Lung (tissue), 12 donors: ENCODE data around the gene IFNL2. TPM values are rescaled to one million over a fixed set of nuclear protein-coding genes. Genes with fewer than 3 reads are reported as not detected.

Source experiments
- ATAC-seq: fragments of 200-7000 bp; cut with Tn5 transposase; one replicate; pipeline ENCODE4 v1.9.1; 2020; ENCODE audit warnings: moderate number of reproducible peaks; ENCODE audit not compliant: insufficient read depth, low FRiP score
- DNase-seq, 3 donors: peaks; one replicate each; pipeline ENCODE4 v3.0.0-alpha.2; 2013 to 2017
- H3K27ac ChIP-seq, 2 donors: one replicate each; pipeline ENCODE4 v1.5.1; 2013; ENCODE audit warnings: mild to moderate bottlenecking in 2 of 2, moderate library complexity in 2 of 2, control low read depth in 1 of 2, inconsistent platforms in 1 of 2, low read depth in 1 of 2, low read length in 1 of 2
- H3K27me3 ChIP-seq, 3 donors: one replicate each; pipeline ENCODE4 v1.5.1; 2013; ENCODE audit warnings: low read length in 2 of 3; ENCODE audit not compliant: control insufficient read depth in 3 of 3, insufficient read depth in 3 of 3
- H3K36me3 ChIP-seq, 4 donors: one replicate each; pipeline ENCODE4 v1.5.1; 2013; ENCODE audit warnings: low read length in 4 of 4, mild to moderate bottlenecking in 1 of 4, moderate library complexity in 1 of 4; ENCODE audit not compliant: control insufficient read depth in 4 of 4, insufficient read depth in 4 of 4
- H3K4me1 ChIP-seq, 5 donors: one replicate each; pipeline ENCODE4 v1.5.1; 2013; ENCODE audit warnings: low read length in 5 of 5, mild to moderate bottlenecking in 2 of 5, moderate library complexity in 1 of 5; ENCODE audit not compliant: control insufficient read depth in 5 of 5, insufficient read depth in 5 of 5
- H3K4me3 ChIP-seq: one replicate; pipeline ENCODE4 v1.5.1; 2013; ENCODE audit warnings: mild to moderate bottlenecking, control low read depth, moderate library complexity
- H3K9ac ChIP-seq, 2 donors: one replicate each; pipeline ENCODE4 v1.5.1; 2013; ENCODE audit warnings: low read length in 2 of 2, control low read depth in 1 of 2; ENCODE audit not compliant: insufficient read depth in 1 of 2
- H3K9me3 ChIP-seq, 4 donors: one replicate each; pipeline ENCODE4 v1.5.1; 2013; ENCODE audit warnings: low read length in 3 of 4, mild to moderate bottlenecking in 1 of 4, moderate library complexity in 1 of 4; ENCODE audit not compliant: control insufficient read depth in 4 of 4, insufficient read depth in 3 of 4
- CTCF ChIP-seq: IDR thresholded peaks from 2 replicates; pipeline ENCODE4 v1.5.1; 2012; ENCODE audit warnings: mild to moderate bottlenecking; ENCODE audit errors: control extremely low read depth, extremely low read depth
- WGBS, 2 donors: extraction: QIAGEN DNeasy Blood & Tissue Kit; methylation state at CpG; one replicate each; pipeline ENCODE4 v1.1.7; 2013; 5-methylcytosine and 5-hydroxymethylcytosine counted together
- polyA plus RNA-seq, 2 donors: library from polyadenylated mRNA; stranded (reverse); fragments of 200-250 nt; gene quantifications; one replicate each; pipeline ENCODE4 v1.2.1, GENCODE V29; 2013
- total RNA-seq, 2 donors: library from RNA; depleted of rRNA in 1 of 2; stranded (reverse); fragments of >200 nt in 1 of 2; gene quantifications; one replicate each; pipeline ENCODE4 v1.2.1, GENCODE V29; 2014 to 2021
- donor health status: control.
- donor health status: control.
- donor health status: Bipolar disorder and iron deficiency.
- donor health status: healthy.
- donor health status: DM: yes; HTN: yes; CAD: no.

IFNL2 gene
- total and polyA plus RNA-seq, 4 donors = not detected

GRCh38 chr19:39301021-39301420, 32.8 kb downstream of the IFNL2 start:
- ATAC-seq (no peak), DNase-seq (no peak)

GRCh38 chr19:39301562-39301961, 33.4 kb downstream of the IFNL2 start:
- ATAC-seq (no peak), DNase-seq (no peak)
- 81 to 88% methylated on average over 3 of the region's 3 CpGs for WGBS, 2 donors

More at GRCh38 chr19:39301021-39301420, 32.8 kb downstream of the IFNL2 start:
- 87 to 88% methylated on average over 4 of the region's 4 CpGs for WGBS, 2 donors
- Histone ChIP-seq H3K4me1 (peaks cover 0 to 4% (median 0%) of the 10 kb centered on the region in 5 donors), H3K36me3 (no peaks in the 10 kb centered on the region), H3K4me3 (no peak overlapping the region), H3K9me3 (peaks cover 0 to 1% (median 0%) of the 10 kb centered on the region in 4 donors), H3K27me3 (peaks cover 0 to 19% (median 15%) of the 10 kb centered on the region in 3 donors), H3K27ac (no peak overlapping the region), H3K9ac (no peak overlapping the region)
- no peak for TF ChIP-seq CTCF

GRCh38 chr19:39303373-39304184, 35.4 kb downstream of the IFNL2 start:
- WGBS, 2 donors = 46 to 70% methylated on average over 10 of the region's 10 CpGs
- H3K9me3 ChIP-seq = no peaks in the 10 kb centered on the region
- no peak overlapping the region for H3K9ac ChIP-seq
- ATAC-seq (no peak), DNase-seq (no peak)
- H3K4me1 ChIP-seq = peaks cover 0 to 12% (median 4%) of the 10 kb centered on the region in 5 donors
- no peak overlapping the region for H3K4me3 ChIP-seq
- H3K36me3 ChIP-seq = no peaks in the 10 kb centered on the region
- no peak overlapping the region for H3K27ac ChIP-seq
- peaks cover 0 to 37% (median 33%) of the 10 kb centered on the region in 3 donors for H3K27me3 ChIP-seq
- TF ChIP-seq CTCF = no peak

More at GRCh38 chr19:39301562-39301961, 33.4 kb downstream of the IFNL2 start:
- no peaks in the 10 kb centered on the region for H3K36me3 ChIP-seq
- H3K9me3 ChIP-seq = no peaks in the 10 kb centered on the region
- TF ChIP-seq CTCF = no peak
- H3K27me3 ChIP-seq = peaks cover 0 to 24% (median 21%) of the 10 kb centered on the region in 3 donors
- peaks cover 0 to 4% (median 0%) of the 10 kb centered on the region in 5 donors for H3K4me1 ChIP-seq
- H3K27ac ChIP-seq = no peak overlapping the region
- no peak overlapping the region for H3K9ac ChIP-seq
- H3K4me3 ChIP-seq = no peak overlapping the region
